HG03520 (cell line): ENCODE data around the gene PGP.
A peak's percentile ranks its signal among the peaks of the same experiment; 100 is the strongest.
"Not testable (repeated sequence)": the region's sequence is repeated elsewhere in the genome, so short reads cannot be mapped to it uniquely, and the experiment has no call there.

Experiments used
- ATAC-seq: cut with Tn5 transposase; IDR thresholded peaks from one replicate; pipeline ENCODE4 v1.9.1; 2021; ENCODE audit warnings: mild to moderate bottlenecking, moderate library complexity; ENCODE audit not compliant: unreplicated experiment

The PGP gene

GRCh38 chr16:2223221-2223941 lies 8.7 kb upstream of the PGP start, which contains the start of gene E4F1:
Gene E4F1, plus strand, starts transcription at chr16:2223591. Its CDS starts 23 bp downstream, at chr16:2223614.
- peak; percentile 88 for ATAC-seq

- no peak for ATAC-seq
Observed at GRCh38 chr16:2216330-2216729, 1.7 kb upstream of the PGP start.

- ATAC-seq: peak; percentile 2
Observed at GRCh38 chr16:2213817-2214718, 572 bp downstream of the PGP start.

- no peak for ATAC-seq
Observed at GRCh38 chr16:2212362-2213324, 2.0 kb downstream of the PGP start.

GRCh38 chr16:2211923-2212347 lies 2.7 kb downstream of the PGP start:
- ATAC-seq: no peak

GRCh38 chr16:2210386-2211365 lies 4.0 kb downstream of the PGP start, which contains the start of gene BRICD5:
Gene BRICD5, minus strand, starts transcription at chr16:2210863. Its CDS starts 30 bp downstream, at chr16:2210833.
- ATAC-seq: no peak

GRCh38 chr16:2210009-2210332 lies 4.7 kb downstream of the PGP start:
- ATAC-seq: no peak

GRCh38 chr16:2209258-2210008 lies 5.2 kb downstream of the PGP start:
- no peak for ATAC-seq

- no peak for ATAC-seq
Observed at GRCh38 chr16:2208772-2209171, 5.9 kb downstream of the PGP start.

GRCh38 chr16:2208308-2208707 lies 6.3 kb downstream of the PGP start:
- no peak for ATAC-seq

- no peak for ATAC-seq
Observed at GRCh38 chr16:2207872-2208271, 6.8 kb downstream of the PGP start.

GRCh38 chr16:2206780-2207433 lies 7.7 kb downstream of the PGP start:
- ATAC-seq: no peak

GRCh38 chr16:2206420-2206779 lies 8.2 kb downstream of the PGP start:
- ATAC-seq: no peak

GRCh38 chr16:2205967-2206313 lies 8.7 kb downstream of the PGP start:
- ATAC-seq: peak; percentile 3

GRCh38 chr16:2205104-2205966 lies 9.3 kb downstream of the PGP start, which contains the start of gene MLST8:
Gene MLST8, plus strand, starts transcription at chr16:2205454. Its CDS starts 632 bp downstream, at chr16:2206086.
- ATAC-seq: peak; percentile 63

- ATAC-seq: no peak
Observed at GRCh38 chr16:2204416-2205103, 10.1 kb downstream of the PGP start.

- not testable (repeated sequence) for ATAC-seq
Observed at GRCh38 chr16:2203119-2203688, 11.4 kb downstream of the PGP start.
